Esophagus muscularis mucosa (tissue), 4 donors: ENCODE data around the gene RUNX2.

ENCODE experiments used
- EP300 ChIP-seq: sonication (generic); formaldehyde crosslinking; IDR thresholded peaks from one replicate; pipeline ENCODE4 v1.6.1; 2017; ENCODE audit warnings: antibody characterized with exemption
- POLR2A ChIP-seq: fragments of 450-650 bp; IDR thresholded peaks from one replicate; pipeline ENCODE4 v1.6.1; 2017; ENCODE audit warnings: antibody characterized with exemption, moderate library complexity, mild to moderate bottlenecking, low read depth
- POLR2AphosphoS5 ChIP-seq, 2 donors: sonication (generic); formaldehyde crosslinking; IDR thresholded peaks; one replicate each; pipeline ENCODE4 v1.6.1; 2017; ENCODE audit warnings: antibody characterized with exemption in 2 of 2
- TF ChIP-seq, protein P1 (sequence below), 3 experiments: fragments of 200-600 bp in 2 of 3; fragments of 450-650 bp in 1 of 3; sonication (generic) in 2 of 3; IDR thresholded peaks; one replicate each; pipeline ENCODE4 v1.5.1; 2017 to 2019; ENCODE audit warnings: antibody characterized with exemption in 3 of 3, mild to moderate bottlenecking in 2 of 3, moderate library complexity in 1 of 3

DNA sequence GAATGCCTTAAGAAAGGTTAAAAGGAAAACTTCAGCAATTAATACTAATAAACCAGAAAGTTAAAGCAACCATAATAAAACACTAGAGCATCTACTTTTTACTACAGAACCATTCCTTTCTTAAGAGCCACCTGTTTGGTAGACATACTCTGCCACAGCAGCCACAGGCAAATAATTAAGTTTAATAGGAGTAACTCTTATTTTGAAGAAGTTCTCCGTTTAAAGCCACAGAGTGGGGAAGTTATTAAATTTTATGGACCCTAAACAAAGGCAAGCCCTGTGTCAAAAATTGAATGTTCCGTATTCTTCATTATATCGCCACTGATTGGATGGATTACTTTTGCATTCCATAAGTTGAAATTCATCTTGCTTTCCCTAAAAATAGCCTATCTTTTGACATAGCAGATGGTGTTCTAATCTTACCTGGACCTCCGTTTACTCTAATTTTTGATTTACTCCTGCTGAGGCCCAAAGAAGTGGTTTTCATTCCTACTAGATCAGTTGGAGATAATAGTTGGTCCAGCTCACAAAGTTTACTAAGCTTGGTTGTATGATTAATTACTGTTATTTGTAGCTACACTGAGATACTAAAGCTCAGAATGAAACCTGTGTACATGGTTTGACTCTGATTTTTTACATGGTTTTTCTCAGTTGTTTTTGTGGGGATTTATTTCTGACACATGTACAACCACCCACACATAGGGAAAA is 190.0 kb downstream of the RUNX2 start:
- TF ChIP-seq POLR2AphosphoS5 (IDR thresholded peaks at IDR 0.05): no peak
- TF ChIP-seq, protein P1, sequence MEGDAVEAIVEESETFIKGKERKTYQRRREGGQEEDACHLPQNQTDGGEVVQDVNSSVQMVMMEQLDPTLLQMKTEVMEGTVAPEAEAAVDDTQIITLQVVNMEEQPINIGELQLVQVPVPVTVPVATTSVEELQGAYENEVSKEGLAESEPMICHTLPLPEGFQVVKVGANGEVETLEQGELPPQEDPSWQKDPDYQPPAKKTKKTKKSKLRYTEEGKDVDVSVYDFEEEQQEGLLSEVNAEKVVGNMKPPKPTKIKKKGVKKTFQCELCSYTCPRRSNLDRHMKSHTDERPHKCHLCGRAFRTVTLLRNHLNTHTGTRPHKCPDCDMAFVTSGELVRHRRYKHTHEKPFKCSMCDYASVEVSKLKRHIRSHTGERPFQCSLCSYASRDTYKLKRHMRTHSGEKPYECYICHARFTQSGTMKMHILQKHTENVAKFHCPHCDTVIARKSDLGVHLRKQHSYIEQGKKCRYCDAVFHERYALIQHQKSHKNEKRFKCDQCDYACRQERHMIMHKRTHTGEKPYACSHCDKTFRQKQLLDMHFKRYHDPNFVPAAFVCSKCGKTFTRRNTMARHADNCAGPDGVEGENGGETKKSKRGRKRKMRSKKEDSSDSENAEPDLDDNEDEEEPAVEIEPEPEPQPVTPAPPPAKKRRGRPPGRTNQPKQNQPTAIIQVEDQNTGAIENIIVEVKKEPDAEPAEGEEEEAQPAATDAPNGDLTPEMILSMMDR (IDR thresholded peaks at IDR 0.05): no peak
- TF ChIP-seq POLR2A: no peak
- TF ChIP-seq EP300: no peak
